HG02763 (cell line): ENCODE measurements around the gene RCL1.
"Not testable (repeated sequence)": the region's sequence is repeated elsewhere in the genome, so short reads cannot be mapped to it uniquely, and the experiment has no call there.

Experiments
- ATAC-seq: cut with Tn5 transposase; IDR thresholded peaks from one replicate; pipeline ENCODE4 v1.9.1; 2021; ENCODE audit warnings: mild to moderate bottlenecking, moderate library complexity; ENCODE audit not compliant: unreplicated experiment

RCL1 gene

GRCh38 chr9:4781408-4781807 is 11.3 kb upstream of the RCL1 start:
- no peak for ATAC-seq

- not testable (repeated sequence) for ATAC-seq
Observed at GRCh38 chr9:4783191-4783590, 9.6 kb upstream of the RCL1 start.

- ATAC-seq, result no peak
Observed at GRCh38 chr9:4784403-4784802, 8.3 kb upstream of the RCL1 start.

GRCh38 chr9:4786599-4786998 is 6.1 kb upstream of the RCL1 start:
- ATAC-seq, result no peak

GRCh38 chr9:4787876-4788275 is 4.9 kb upstream of the RCL1 start:
- no peak for ATAC-seq

GRCh38 chr9:4788703-4789102 is 4.0 kb upstream of the RCL1 start:
- ATAC-seq, result no peak

GRCh38 chr9:4792054-4792571 is 631 bp upstream of the RCL1 start:
- ATAC-seq, result peak; percentile 21

- ATAC-seq, result no peak
Observed at GRCh38 chr9:4793459-4794395, 983 bp downstream of the RCL1 start.

GRCh38 chr9:4794691-4795090 is 1.9 kb downstream of the RCL1 start:
- no peak for ATAC-seq

GRCh38 chr9:4795108-4795507 is 2.4 kb downstream of the RCL1 start:
- ATAC-seq, result not testable (repeated sequence)

- ATAC-seq, result no peak
Observed at GRCh38 chr9:4796530-4796929, 3.8 kb downstream of the RCL1 start.

- ATAC-seq, result no peak
Observed at GRCh38 chr9:4796988-4797853, 4.5 kb downstream of the RCL1 start.

- no peak for ATAC-seq
Observed at GRCh38 chr9:4797854-4798150, 5.1 kb downstream of the RCL1 start.

- ATAC-seq, result no peak
Observed at GRCh38 chr9:4798281-4799032, 5.7 kb downstream of the RCL1 start.

- no peak for ATAC-seq
Observed at GRCh38 chr9:4799033-4799430, 6.3 kb downstream of the RCL1 start.

- ATAC-seq, result no peak
Observed at GRCh38 chr9:4799775-4800174, 7.0 kb downstream of the RCL1 start.

- ATAC-seq, result no peak
Observed at GRCh38 chr9:4801156-4801555, 8.4 kb downstream of the RCL1 start.

GRCh38 chr9:4803670-4804530 is 11.2 kb downstream of the RCL1 start:
- ATAC-seq, result no peak

- ATAC-seq, result no peak
Observed at GRCh38 chr9:4804531-4805016, 11.8 kb downstream of the RCL1 start.
